Thyroid gland (tissue), 4 donors: ENCODE data around the gene OGFOD3.

Experiments
- POLR2A ChIP-seq, 2 donors: fragments of 450-650 bp; IDR thresholded peaks; one replicate each; pipeline ENCODE4 v1.6.1; 2017; ENCODE audit warnings: antibody characterized with exemption in 2 of 2, mild to moderate bottlenecking in 2 of 2, moderate library complexity in 1 of 2
- TF ChIP-seq, protein P1 (sequence below), 6 experiments: fragments of 200-600 bp in 3 of 6; fragments of 450-650 bp in 3 of 6; sonication (generic) in 3 of 6; IDR thresholded peaks; one replicate each; pipeline ENCODE4 v1.5.1; 2016 to 2019; ENCODE audit warnings: antibody characterized with exemption in 6 of 6, mild to moderate bottlenecking in 2 of 6, inconsistent platforms in 1 of 6, moderate library complexity in 1 of 6

DNA sequence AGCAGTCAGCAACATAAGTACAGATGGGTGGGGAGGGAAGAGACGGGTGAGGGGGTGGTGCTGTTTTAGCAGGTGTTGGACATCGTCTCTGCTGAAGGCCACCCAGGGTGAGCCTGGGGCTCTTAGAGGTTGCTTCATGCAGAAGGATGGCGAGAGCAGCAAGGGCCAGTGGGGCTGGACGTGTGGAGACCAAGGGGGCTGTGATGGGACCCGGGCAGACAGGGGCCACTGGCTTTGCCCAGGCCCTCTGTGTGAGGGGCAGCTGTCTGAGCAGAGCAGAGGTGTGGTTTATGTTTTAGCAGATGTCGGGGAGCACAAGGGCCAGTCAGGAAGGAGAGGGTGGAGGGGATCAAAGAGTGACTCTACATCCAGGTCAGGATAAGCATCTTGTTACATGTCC, 45.0 kb upstream of the OGFOD3 start:
- TF ChIP-seq, protein P1, sequence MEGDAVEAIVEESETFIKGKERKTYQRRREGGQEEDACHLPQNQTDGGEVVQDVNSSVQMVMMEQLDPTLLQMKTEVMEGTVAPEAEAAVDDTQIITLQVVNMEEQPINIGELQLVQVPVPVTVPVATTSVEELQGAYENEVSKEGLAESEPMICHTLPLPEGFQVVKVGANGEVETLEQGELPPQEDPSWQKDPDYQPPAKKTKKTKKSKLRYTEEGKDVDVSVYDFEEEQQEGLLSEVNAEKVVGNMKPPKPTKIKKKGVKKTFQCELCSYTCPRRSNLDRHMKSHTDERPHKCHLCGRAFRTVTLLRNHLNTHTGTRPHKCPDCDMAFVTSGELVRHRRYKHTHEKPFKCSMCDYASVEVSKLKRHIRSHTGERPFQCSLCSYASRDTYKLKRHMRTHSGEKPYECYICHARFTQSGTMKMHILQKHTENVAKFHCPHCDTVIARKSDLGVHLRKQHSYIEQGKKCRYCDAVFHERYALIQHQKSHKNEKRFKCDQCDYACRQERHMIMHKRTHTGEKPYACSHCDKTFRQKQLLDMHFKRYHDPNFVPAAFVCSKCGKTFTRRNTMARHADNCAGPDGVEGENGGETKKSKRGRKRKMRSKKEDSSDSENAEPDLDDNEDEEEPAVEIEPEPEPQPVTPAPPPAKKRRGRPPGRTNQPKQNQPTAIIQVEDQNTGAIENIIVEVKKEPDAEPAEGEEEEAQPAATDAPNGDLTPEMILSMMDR (IDR thresholded peaks at IDR 0.05): no peak
- TF ChIP-seq POLR2A (IDR thresholded peaks at IDR 0.05): no peak
